LoVo (cell line): ENCODE results near the gene AMER2.
A peak's percentile ranks its signal among the peaks of the same experiment; 100 is the strongest.

Experiments
- DNase-seq: peaks from one replicate; pipeline ENCODE4 v3.0.0-alpha.2; 2016; ENCODE audit warnings: low spot score

AMER2 gene

DNA sequence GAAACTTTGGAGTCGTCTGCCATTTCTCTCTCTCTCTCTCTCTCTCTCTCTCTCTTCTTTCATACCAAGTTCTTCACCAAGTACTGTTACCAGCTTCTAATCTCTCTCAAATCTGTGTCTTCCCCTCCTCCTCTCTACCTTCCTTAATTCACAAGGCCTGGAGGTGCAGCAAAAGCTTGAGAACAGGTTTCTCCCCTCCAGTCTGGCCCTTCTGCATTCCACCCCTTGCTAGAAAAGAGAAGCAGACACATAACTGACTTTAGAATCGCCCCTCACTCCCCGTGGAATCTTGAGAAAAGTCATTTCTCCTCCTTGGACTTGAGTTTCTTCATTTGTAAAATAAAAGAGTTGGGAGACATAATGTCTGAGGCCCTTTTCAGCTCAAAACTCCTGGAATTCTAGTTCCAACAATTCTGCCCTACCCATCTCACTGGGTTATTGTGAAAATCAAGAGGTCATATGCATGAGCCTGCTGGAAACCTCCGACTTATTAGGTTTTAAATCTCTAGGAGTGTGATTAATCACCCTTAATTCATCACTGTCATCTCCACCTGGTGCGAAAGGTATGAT is 20.4 kb downstream of the AMER2 start:
- DNase-seq: no peak

DNA sequence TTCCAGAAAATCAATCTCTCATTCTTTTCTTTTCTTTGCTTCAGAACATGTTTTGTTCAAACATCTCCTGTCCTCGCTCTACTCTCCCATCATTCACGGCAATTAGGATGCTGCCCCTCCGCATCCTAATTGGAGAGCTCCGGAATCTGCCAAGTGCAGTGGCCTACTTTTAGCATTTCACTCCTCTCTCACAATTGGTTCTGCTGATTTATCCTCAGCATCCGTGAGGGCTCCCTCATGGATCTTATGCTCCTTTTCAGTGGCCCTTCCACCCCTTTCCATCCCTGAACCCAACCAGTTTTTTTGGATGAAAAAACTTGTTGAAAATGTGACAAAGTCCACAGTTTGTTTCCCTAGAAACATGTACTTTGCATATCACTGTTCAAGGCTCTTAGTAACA is 22.4 kb downstream of the AMER2 start:
- no peak for DNase-seq

DNA sequence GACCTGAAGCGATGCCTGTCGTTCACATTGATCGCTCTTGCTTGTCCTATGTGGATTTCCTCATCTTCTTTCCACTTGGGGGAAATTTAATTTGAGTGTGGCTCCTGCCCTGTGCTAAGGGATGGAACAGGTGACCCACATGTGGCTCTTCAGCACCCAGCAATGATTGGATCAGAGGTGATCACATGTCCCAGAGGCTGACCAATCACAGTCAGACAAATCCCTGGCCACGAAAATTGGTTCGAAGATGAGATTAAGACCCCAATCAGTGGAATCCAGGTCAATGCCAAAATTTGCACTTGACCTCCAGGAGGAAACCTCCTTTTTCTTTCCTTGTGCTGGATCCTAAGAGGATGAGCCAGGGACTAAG is 23.7 kb downstream of the AMER2 start:
- DNase-seq: no peak

DNA sequence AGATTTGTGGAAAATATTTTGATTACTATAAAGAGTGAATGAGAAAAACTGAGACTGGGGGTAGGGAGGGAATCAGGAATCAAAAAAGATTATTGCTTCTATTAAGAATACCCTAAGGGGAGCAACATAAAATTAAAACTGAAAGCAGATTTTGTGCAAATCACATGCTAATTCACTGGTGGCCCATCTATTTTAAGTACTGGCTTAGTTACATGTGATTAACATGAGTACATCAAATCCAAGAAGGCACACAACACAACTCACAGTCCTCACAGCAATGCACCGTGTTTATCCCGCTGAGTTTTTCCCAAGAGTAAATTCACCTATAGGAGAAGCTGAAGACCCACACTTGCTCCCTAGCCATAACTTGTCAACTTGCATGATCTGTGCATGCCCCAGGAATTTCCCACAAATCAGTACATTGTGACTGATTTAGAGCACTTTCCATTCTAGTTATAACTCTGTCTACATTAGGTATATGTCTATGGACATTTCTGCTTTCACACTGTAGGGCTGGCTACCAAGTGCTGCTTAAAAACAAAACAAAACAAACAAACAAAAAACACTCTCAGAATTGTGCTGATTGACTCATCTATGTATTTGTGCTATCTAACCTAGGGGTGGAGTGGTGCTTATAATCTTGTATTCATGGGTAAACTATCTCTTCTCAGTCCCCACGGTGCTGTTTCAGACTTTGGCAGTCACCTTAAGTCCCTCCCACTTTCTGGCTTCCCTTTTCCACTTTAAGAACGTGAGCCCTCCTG is 24.3 kb downstream of the AMER2 start:
- no peak for DNase-seq

- no peak for DNase-seq
Observed at GRCh38 chr13:25143706-25144105, 28.4 kb downstream of the AMER2 start.

DNA sequence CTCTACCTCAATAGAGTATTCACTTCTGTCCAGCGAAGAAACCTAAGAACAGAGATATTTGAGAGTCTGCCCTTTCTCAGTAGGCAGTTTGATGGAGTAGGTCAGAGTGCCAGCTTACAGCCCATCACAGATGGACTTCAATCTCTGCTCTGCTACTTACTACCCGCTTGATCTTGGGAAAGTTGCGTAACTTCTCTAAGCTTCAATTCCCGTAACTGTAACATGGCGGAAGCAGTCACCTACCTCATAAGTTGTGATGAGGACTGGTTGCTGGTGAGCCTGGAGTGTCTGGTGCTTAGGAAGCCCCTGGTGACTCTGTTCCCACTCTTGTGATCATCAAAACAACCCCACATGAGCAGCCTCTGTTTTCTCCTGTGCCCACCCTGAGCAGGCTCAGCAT is 31.0 kb downstream of the AMER2 start:
- DNase-seq: no peak

DNA sequence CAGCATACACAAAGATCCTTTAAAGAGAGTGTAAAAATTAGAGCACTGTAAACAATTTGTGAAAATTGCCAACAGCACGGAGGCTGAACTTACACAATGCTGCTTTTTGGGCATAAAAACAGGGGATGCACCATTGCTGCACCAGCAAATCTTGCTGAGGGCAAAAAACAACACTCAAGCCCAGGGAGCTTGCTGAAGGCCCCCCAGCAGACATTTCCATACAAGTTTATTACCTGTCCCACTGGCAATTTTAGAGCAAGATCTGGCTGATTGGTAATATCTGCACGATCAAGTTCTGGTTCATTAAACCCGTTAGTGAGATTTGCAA is 34.3 kb downstream of the AMER2 start:
- DNase-seq: no peak

DNA sequence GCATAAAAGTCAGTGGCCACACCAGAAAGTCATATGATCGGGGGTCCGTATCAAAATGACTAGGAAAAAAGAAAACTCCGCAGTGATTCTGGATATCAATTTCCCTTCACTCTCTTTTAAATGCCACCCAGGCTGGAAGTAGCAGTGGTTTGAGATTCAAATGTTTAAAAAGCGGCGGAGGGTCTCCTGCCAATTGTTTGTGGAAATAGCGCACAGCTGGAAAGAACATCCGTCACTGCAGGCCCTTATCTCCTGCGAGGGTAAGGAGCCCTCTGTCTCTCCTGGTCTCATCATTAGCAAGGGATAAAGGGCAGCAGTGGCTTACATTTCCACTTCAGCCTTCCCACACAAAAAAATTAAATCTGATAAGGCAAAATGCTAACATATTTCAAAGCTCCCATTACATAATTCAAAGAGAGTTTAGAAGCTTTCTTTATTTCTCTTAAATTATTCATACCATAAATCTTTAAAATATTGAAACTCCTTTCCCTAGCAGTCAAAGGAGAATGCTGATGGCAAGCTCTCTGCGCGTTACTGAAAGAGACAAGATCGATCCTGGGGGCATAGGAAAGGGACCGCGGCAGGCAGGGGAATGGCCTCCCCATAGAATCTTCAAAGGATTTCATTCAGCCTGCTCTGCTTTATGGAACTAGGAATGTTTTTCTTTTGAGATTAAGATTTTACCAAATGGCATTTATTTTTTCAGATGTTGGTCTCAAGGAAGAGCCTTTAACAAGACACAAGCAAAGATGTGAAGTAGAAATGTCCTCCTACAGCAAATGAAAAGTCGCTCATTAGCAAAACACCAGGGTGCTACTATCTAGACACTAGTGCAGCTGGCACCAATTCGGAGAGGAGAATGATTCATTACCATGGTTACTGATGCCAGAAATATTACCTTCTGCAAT is 35.0 kb downstream of the AMER2 start:
- DNase-seq: no peak

GRCh38 chr13:25135896-25136295 is 36.2 kb downstream of the AMER2 start:
- no peak for DNase-seq

GRCh38 chr13:25132751-25133390 is 39.2 kb downstream of the AMER2 start:
- DNase-seq: no peak

GRCh38 chr13:25131881-25132420 is 40.1 kb downstream of the AMER2 start:
- no peak for DNase-seq

GRCh38 chr13:25130944-25131343 is 41.1 kb downstream of the AMER2 start:
- no peak for DNase-seq

DNA sequence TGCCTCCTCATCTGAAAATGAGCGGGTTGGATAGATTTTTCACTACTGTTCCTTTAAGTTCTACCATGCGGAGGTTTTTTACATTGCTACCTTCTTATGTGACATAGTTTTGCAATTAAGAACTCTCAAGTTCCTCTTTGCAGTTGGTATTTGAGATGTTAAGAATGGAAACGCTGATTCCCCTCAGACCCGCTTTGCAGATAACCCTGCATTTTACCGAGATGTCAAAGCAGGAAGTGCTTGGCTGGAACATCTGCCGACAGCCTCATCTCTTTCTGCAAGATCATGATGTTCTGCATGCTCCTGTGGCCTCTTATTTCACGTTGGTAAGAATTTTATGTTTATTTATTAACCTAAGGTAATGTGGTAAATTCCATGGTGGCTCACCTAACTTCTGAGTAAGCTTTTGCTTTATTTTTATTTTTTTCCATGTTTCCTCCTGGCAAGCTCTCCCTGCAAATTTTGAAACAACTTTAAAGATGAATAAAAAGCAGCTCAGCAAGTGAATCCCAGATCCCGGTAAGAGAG is 53.6 kb downstream of the AMER2 start:
- DNase-seq: no peak

DNA sequence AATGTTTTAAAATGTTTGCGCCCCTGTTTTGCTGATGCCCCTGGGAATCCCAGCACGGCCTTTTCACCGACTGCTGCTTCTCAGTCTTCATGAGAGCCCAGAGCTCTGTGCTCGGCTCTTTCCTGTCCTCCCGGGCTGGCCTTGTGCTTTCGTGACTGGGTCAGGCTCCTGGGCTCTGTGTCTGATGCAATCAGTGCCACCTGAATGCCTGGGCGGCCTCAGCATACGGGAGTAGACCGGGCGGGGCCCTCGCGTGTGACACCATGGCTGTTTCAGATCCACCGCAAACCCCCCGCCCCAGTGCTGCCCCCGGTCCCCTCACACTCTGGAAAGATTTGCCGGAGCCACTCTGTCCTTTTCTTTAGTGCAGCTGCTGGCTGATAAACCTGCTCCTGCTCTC is 54.8 kb downstream of the AMER2 start:
- DNase-seq: no peak

DNA sequence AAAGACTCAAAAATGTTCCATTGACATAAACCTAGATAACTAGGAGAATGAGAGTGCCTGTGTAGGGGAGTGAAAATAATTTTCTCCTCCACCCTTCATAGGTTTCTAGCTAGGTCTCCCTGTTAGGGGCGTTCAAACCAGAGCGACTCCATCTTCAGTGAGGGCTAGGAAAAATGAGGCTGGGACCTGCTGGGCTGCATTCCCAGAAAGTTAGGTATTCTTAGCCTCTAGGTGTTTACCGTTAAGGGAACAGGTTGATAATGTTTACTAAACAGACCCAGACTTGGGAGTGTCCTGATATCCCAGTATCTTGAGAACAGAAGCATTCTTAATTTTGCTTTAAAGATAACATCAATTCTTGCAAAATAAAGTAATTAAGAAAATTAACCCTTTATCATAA is 56.0 kb downstream of the AMER2 start:
- no peak for DNase-seq

DNA sequence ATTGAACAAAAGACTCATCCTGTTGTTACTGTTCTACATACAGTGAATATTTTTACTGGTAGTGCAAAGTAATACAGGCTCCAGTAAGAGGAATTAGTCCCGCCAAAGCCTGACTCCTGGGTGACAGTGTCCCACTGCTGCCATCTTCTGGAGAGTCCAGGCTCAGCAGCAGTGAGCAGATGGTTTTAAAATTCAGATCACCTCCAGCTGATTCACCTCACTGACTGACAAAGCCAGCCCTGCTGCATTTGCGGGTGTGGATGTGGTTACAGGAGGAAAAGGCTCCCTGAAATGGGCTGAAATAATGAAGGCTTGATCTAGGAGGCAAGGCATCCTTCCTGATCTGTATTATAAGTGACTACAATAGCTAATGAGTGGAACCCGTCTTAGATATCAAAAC is 57.9 kb downstream of the AMER2 start:
- peak; percentile 53 for DNase-seq

DNA sequence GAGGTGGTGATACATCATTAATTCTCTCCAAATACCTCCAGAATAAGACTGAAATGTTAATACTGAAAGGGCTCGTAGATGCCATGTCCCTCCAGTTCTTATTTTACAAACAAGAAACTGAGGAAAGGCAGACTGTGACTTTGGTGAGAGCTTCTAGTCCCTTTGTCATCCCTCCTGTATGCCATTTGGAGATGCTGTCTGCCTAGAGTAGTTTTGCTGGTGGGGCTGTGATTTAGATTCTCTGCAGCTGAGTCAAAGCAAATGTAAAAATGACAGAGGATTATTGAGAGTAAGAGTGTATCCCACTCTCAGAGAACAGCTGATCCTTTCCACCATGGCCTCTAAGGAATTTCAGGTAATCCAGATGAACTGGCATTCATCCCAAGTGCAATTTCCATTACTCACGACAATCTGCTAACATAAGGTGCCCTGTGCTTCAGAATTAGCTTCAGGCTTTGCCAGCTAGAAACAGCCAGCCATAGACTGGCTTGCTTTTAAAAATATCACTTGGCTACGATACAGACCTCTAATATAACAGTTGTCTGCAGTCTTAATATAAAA is 59.3 kb downstream of the AMER2 start:
- DNase-seq: no peak
